Measurements from ENCODE around the gene MRPS9.
A peak's percentile ranks its signal among the peaks of the same experiment; 100 is the strongest.

MRPS9 gene

GRCh38 chr2:105080461-105080860 lies 42.6 kb downstream of the MRPS9 start:
- no peak for DNase-seq (ENCODE audit: low spot score)

GRCh38 chr2:105081006-105081601 lies 43.2 kb downstream of the MRPS9 start:
- no peak for DNase-seq (ENCODE audit: low spot score)

- no peak for DNase-seq (ENCODE audit: low spot score)
These were observed 44.2 kb downstream of the MRPS9 start for GRCh38 chr2:105082107-105082506.

- DNase-seq (ENCODE audit: low spot score): no peak
These were observed 47.7 kb downstream of the MRPS9 start for GRCh38 chr2:105085525-105085924.

- DNase-seq (ENCODE audit: low spot score): no peak
These were observed 49.4 kb downstream of the MRPS9 start for GRCh38 chr2:105087273-105087672.

- no peak for DNase-seq (ENCODE audit: low spot score)
These were observed 52.2 kb downstream of the MRPS9 start for GRCh38 chr2:105090091-105090490.

GRCh38 chr2:105092797-105093196 lies 54.9 kb downstream of the MRPS9 start:
- no peak for DNase-seq (ENCODE audit: low spot score)

- no peak for DNase-seq (ENCODE audit: low spot score)
These were observed 61.3 kb downstream of the MRPS9 start for GRCh38 chr2:105099153-105099552.

GRCh38 chr2:105100046-105100840 lies 62.4 kb downstream of the MRPS9 start:
- DNase-seq (ENCODE audit: low spot score): no peak

- no peak for DNase-seq (ENCODE audit: low spot score)
These were observed 64.1 kb downstream of the MRPS9 start for GRCh38 chr2:105102001-105102400.

- peak; percentile 88 for DNase-seq (ENCODE audit: low spot score)
These were observed 65.1 kb downstream of the MRPS9 start for GRCh38 chr2:105102963-105103421.

- peak; percentile 42 for DNase-seq (ENCODE audit: low spot score)
These were observed 65.6 kb downstream of the MRPS9 start for GRCh38 chr2:105103481-105103880.

- DNase-seq (ENCODE audit: low spot score): no peak
These were observed 66.4 kb downstream of the MRPS9 start for GRCh38 chr2:105104208-105104731.

GRCh38 chr2:105110295-105110829 lies 72.5 kb downstream of the MRPS9 start:
- DNase-seq (ENCODE audit: low spot score): no peak

- no peak for DNase-seq (ENCODE audit: low spot score)
These were observed 73.7 kb downstream of the MRPS9 start for GRCh38 chr2:105111365-105112150.

GRCh38 chr2:105112345-105112744 lies 74.5 kb downstream of the MRPS9 start:
- DNase-seq (ENCODE audit: low spot score): no peak

- DNase-seq (ENCODE audit: low spot score): no peak
These were observed 75.9 kb downstream of the MRPS9 start for GRCh38 chr2:105113616-105114291.

GRCh38 chr2:105114551-105114950 lies 76.7 kb downstream of the MRPS9 start:
- DNase-seq (ENCODE audit: low spot score): peak; percentile 77

- DNase-seq (ENCODE audit: low spot score): no peak
These were observed 78.5 kb downstream of the MRPS9 start for GRCh38 chr2:105116348-105116747.

- no peak for DNase-seq (ENCODE audit: low spot score)
These were observed 79.7 kb downstream of the MRPS9 start for GRCh38 chr2:105117565-105117964.

GRCh38 chr2:105118960-105119359 lies 81.1 kb downstream of the MRPS9 start:
- no peak for DNase-seq (ENCODE audit: low spot score)

GRCh38 chr2:105121434-105121833 lies 83.6 kb downstream of the MRPS9 start:
- DNase-seq (ENCODE audit: low spot score): no peak
